Thoracic aorta (tissue), 2 donors: ENCODE results near the gene RALGAPA2. TPM values are rescaled to one million over a fixed set of nuclear protein-coding genes. Genes with fewer than 3 reads are reported as not detected.

Source experiments
- ATAC-seq: fragments of 150-250 bp; one replicate; pipeline ENCODE4 v1.8.0; 2017; ENCODE audit warnings: low read depth; ENCODE audit not compliant: insufficient number of reproducible peaks, low FRiP score
- DNase-seq: peaks from one replicate; pipeline ENCODE4 v3.0.0-alpha.2; 2020; ENCODE audit warnings: low spot score
- H3K27ac ChIP-seq, 2 donors: fragments of 200-600 bp; sonication (generic); 1 replicate in 1 of 2; 2 replicates in 1 of 2; pipeline ENCODE4 v1.5.1; 2016; ENCODE audit warnings: mild to moderate bottlenecking in 2 of 2, moderate library complexity in 2 of 2
- H3K27me3 ChIP-seq: fragments of 200-600 bp; sonication (generic); replicated peaks from 2 replicates; pipeline ENCODE4 v1.6.0; 2016; ENCODE audit warnings: mild to moderate bottlenecking; ENCODE audit not compliant: insufficient read depth
- H3K36me3 ChIP-seq: fragments of 200-600 bp; sonication (generic); one replicate; pipeline ENCODE4 v1.5.1; 2016
- H3K4me1 ChIP-seq, 2 donors: fragments of 200-600 bp; sonication (generic); 1 replicate in 1 of 2; 2 replicates in 1 of 2; pipeline versions ENCODE4 v1.5.1 to v1.6.0; 2016; ENCODE audit warnings: low read depth in 2 of 2, mild to moderate bottlenecking in 1 of 2; ENCODE audit not compliant: control insufficient read depth in 1 of 2
- H3K4me3 ChIP-seq: fragments of 200-600 bp; sonication (generic); 2 replicates; pipeline ENCODE4 v1.5.1; 2016; ENCODE audit warnings: mild to moderate bottlenecking
- H3K9me3 ChIP-seq: fragments of 200-600 bp; sonication (generic); 2 replicates; pipeline ENCODE4 v1.5.1; 2016
- CTCF ChIP-seq: fragments of 200-600 bp; sonication (generic); IDR thresholded peaks from one replicate; pipeline ENCODE4 v1.5.1; 2019; ENCODE audit warnings: antibody characterized with exemption
- total RNA-seq, 2 donors: library from RNA; depleted of rRNA; stranded (reverse); fragments of >200 nt; gene quantifications; one replicate each; pipeline versions ENCODE4 v1.1.0 to v1.2.3, GENCODE V29; 2016

RALGAPA2 gene
- total RNA-seq, 2 donors from 2014 or later, result 20.3 to 48.3 TPM

- no peak for DNase-seq
- TF ChIP-seq CTCF, result no peak
- Histone ChIP-seq H3K4me1 (no peaks in the 10 kb centered on the region), H3K4me3 (no peak overlapping the region), H3K27ac (no peak overlapping the region), H3K36me3 (no peaks in the 10 kb centered on the region), H3K27me3 (no peaks in the 10 kb centered on the region), H3K9me3 (no peaks in the 10 kb centered on the region)
- no peak for ATAC-seq
Measured at GRCh38 chr20:20551409-20551808, 161.0 kb downstream of the RALGAPA2 start.

- Histone ChIP-seq H3K36me3 (no peaks in the 10 kb centered on the region), H3K27ac (no peak overlapping the region), H3K4me3 (no peak overlapping the region), H3K9me3 (no peaks in the 10 kb centered on the region), H3K4me1 (no peaks in the 10 kb centered on the region), H3K27me3 (no peaks in the 10 kb centered on the region)
- no peak for TF ChIP-seq CTCF
- DNase-seq (no peak), ATAC-seq (no peak)
Measured at GRCh38 chr20:20549704-20550103, 162.7 kb downstream of the RALGAPA2 start.

GRCh38 chr20:20549267-20549612 is 163.2 kb downstream of the RALGAPA2 start:
- Histone ChIP-seq H3K27ac (no peak overlapping the region), H3K9me3 (no peaks in the 10 kb centered on the region), H3K36me3 (no peaks in the 10 kb centered on the region), H3K27me3 (no peaks in the 10 kb centered on the region), H3K4me3 (no peak overlapping the region), H3K4me1 (no peaks in the 10 kb centered on the region)
- DNase-seq (no peak), ATAC-seq (no peak)
- TF ChIP-seq CTCF, result no peak

GRCh38 chr20:20548527-20549266 is 163.7 kb downstream of the RALGAPA2 start:
- no peaks in the 10 kb centered on the region for H3K27me3 ChIP-seq
- H3K27ac ChIP-seq, result no peak overlapping the region
- no peak overlapping the region for H3K4me3 ChIP-seq
- no peak for DNase-seq
- no peaks in the 10 kb centered on the region for H3K4me1 ChIP-seq
- no peaks in the 10 kb centered on the region for H3K9me3 ChIP-seq
- H3K36me3 ChIP-seq, result no peaks in the 10 kb centered on the region
- ATAC-seq, result no peak
- no peak for TF ChIP-seq CTCF

GRCh38 chr20:20547876-20548266 is 164.6 kb downstream of the RALGAPA2 start:
- TF ChIP-seq CTCF, result no peak
- H3K4me3 ChIP-seq, result no peak overlapping the region
- no peak for ATAC-seq
- DNase-seq, result no peak
- H3K27me3 ChIP-seq, result no peaks in the 10 kb centered on the region
- no peaks in the 10 kb centered on the region for H3K4me1 ChIP-seq
- no peaks in the 10 kb centered on the region for H3K36me3 ChIP-seq
- H3K27ac ChIP-seq, result no peak overlapping the region
- no peaks in the 10 kb centered on the region for H3K9me3 ChIP-seq
